GM21786 (cell line): Measurements from ENCODE around the gene C3orf52.

Experiments used
- ATAC-seq: cut with Tn5 transposase; IDR thresholded peaks from one replicate; pipeline ENCODE4 v1.9.1; 2021; ENCODE audit not compliant: unreplicated experiment

C3orf52 gene

GRCh38 chr3:112134335-112135124, 48.3 kb downstream of the C3orf52 start:
- ATAC-seq, result peak; percentile 13

DNA sequence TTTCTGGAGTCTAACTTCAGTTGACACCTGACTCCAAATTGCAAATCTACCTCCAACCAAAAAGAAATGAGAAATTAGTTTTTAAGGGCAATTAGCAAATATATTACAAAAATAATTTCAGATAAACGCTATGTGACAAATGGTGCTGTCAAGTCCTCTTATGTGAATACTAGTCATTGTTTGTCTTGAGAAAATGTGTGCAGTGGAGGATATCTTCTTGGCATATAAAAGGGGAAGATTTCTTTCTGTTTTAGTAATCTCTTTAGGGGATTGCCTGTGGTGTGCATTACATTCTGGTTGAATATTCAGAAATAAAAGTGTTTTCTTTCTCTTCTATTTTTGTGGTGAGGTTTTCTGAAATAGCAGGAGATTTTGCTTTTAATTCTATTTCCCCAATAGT, 49.9 kb downstream of the C3orf52 start:
- no peak for ATAC-seq

GRCh38 chr3:112136959-112137693, 50.9 kb downstream of the C3orf52 start:
- peak; percentile 23 for ATAC-seq

DNA sequence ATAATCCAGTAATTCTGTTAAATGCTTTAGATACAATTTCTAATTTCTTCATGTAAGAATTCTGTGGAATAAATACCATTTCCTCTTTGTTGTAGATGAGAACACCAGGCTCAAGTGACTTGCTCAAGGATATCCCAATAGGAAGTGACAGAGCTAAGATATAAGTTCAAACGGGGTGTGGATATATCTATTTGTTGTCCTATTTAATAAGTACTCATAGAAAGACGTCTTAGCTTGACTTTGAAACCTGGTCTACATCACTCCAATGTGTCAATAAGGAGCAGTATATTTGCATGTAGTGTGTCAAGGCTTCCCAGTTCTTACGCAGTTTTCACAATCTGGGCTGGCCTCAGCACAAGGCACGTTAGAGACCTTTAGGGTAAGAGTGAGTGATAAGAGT, 51.6 kb downstream of the C3orf52 start:
- no peak for ATAC-seq

GRCh38 chr3:112138219-112138969, 52.2 kb downstream of the C3orf52 start:
- ATAC-seq, result no peak

DNA sequence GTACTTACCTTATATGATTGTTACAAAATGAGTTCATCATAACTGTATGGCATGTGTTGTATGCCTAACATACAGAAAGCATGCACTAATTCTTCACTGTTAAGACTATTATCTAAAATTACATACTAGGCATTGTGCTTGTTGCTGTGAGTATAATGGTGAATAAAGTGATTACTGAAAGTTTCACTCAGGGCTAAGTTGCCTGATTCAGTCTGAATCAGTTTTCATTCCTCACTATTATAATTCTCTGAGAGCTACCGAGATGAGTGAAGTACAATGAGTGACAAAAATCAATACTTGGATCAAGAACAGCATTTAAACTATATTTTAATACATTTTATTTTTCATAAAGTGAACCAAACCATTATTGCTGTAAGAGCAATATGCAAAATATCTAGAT, 54.4 kb downstream of the C3orf52 start:
- ATAC-seq, result no peak

- no peak for ATAC-seq
These were observed 55.1 kb downstream of the C3orf52 start for GRCh38 chr3:112141293-112141692.

GRCh38 chr3:112143251-112143650, 57.1 kb downstream of the C3orf52 start:
- ATAC-seq, result peak; percentile 72

DNA sequence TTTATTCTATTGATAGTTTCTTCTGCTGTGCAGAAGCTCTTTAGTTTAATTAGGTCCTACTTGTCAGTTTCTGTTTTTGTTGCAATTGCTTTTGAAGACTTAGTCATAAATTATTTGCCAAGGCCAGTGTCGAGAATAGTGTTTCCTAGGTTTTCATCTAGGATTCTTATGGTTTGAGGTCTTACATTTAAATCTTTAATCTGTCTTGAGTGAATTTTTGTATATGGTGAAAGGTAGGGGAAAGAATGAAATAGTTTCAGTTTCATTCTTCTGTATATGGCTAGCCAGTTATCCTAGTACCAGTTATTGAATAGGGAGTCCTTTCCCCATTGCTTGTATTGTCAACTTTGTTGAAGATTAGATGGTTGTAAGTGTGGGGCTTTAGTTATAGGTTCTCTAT, 57.5 kb downstream of the C3orf52 start:
- no peak for ATAC-seq

DNA sequence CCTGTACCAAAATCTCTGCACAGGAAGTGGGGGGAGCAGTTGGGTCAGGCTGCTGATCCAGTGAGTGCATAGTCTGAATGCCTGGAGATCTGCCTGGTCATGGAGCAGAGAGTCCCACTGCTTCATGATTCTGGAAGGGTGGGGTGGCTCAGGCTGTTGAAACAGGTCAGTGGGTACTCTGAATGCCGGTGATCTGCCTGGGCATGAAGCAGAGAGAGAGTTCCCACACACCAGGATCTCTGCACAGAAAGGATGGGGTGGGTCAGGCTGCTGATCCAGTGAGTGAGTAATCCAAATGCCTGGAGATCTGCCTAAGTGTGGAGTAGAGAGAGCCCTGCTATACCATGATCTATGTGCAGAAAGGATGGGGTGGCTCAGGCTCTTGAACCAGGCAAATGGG, 62.9 kb downstream of the C3orf52 start:
- ATAC-seq, result no peak

- ATAC-seq, result peak; percentile 89
These were observed 81.6 kb downstream of the C3orf52 start for GRCh38 chr3:112167758-112168157.
